GM20000 (cell line): ENCODE results near the gene CEP128.

Experiments
- DNase-seq: peaks from one replicate; pipeline ENCODE4 v3.0.0; 2012; ENCODE audit warnings: low spot score
- CTCF ChIP-seq: IDR thresholded peaks from 2 replicates; pipeline ENCODE4 v1.5.1; 2012; ENCODE audit warnings: mild to moderate bottlenecking, control low read depth; ENCODE audit errors: extremely low read depth, missing control alignments

CEP128 gene

GRCh38 chr14:80798878-80799277 lies 142.7 kb downstream of the CEP128 start:
- no peak for TF ChIP-seq CTCF
- no peak for DNase-seq

- no peak for TF ChIP-seq CTCF
- no peak for DNase-seq
Measured at GRCh38 chr14:80798211-80798610, 143.3 kb downstream of the CEP128 start.

GRCh38 chr14:80792771-80793170 lies 148.8 kb downstream of the CEP128 start:
- no peak for DNase-seq

GRCh38 chr14:80787876-80788275 lies 153.7 kb downstream of the CEP128 start:
- TF ChIP-seq CTCF, result no peak
- DNase-seq, result no peak

More at GRCh38 chr14:80792771-80793170, 148.8 kb downstream of the CEP128 start:
- TF ChIP-seq CTCF, result no peak

- no peak for DNase-seq
- TF ChIP-seq CTCF, result no peak
Measured at GRCh38 chr14:80784820-80785219, 156.7 kb downstream of the CEP128 start.

- TF ChIP-seq CTCF, result no peak
- no peak for DNase-seq
Measured at GRCh38 chr14:80781972-80782367, 159.6 kb downstream of the CEP128 start.

- no peak for DNase-seq
- no peak for TF ChIP-seq CTCF
Measured at GRCh38 chr14:80780500-80780899, 161.0 kb downstream of the CEP128 start.

- TF ChIP-seq CTCF, result no peak
- DNase-seq, result no peak
Measured at GRCh38 chr14:80776657-80777056, 164.9 kb downstream of the CEP128 start.
